GM13976 (cell line): ENCODE results near the gene CEBPA.
"Not testable (repeated sequence)": the region's sequence is repeated elsewhere in the genome, so short reads cannot be mapped to it uniquely, and the experiment has no call there.

Source experiments
- DNase-seq: peaks from one replicate; pipeline ENCODE4 v3.0.0; 2012; ENCODE audit warnings: low spot score
- CTCF ChIP-seq: IDR thresholded peaks from 2 replicates; pipeline ENCODE4 v1.5.1; 2012; ENCODE audit warnings: borderline replicate concordance, mild to moderate bottlenecking; ENCODE audit not compliant: insufficient read depth; ENCODE audit errors: extremely low read depth, missing control alignments, control extremely low read depth
- in situ Hi-C: fragments of 300-500 bp; cut with MboI; formaldehyde crosslinking; loops from one replicate; pipeline ENCODE4 v1.12.0; 2022; ENCODE audit warnings: low sequenced_read_pairs, mixed read lengths, inconsistent platforms; ENCODE audit not compliant: unreplicated experiment

CEBPA gene

GRCh38 chr19:33316541-33317264 lies 14.4 kb upstream of the CEBPA start:
- no peak for DNase-seq
- no peak for TF ChIP-seq CTCF
- in situ Hi-C loops: no loop called here

- DNase-seq, in situ Hi-C loops: not testable (repeated sequence)
Measured at GRCh38 chr19:33312808-33313207, 10.5 kb upstream of the CEBPA start.

GRCh38 chr19:33312065-33312464 lies 9.7 kb upstream of the CEBPA start:
- in situ Hi-C loops: no loop called here
- no peak for TF ChIP-seq CTCF
- DNase-seq: no peak

- peak; percentile 30 for DNase-seq
- TF ChIP-seq CTCF: no peak
- in situ Hi-C loops: no loop called here
Measured at GRCh38 chr19:33311326-33311682, 9.0 kb upstream of the CEBPA start.

GRCh38 chr19:33310606-33311325 lies 8.4 kb upstream of the CEBPA start:
- DNase-seq: no peak
- in situ Hi-C loops: no loop called here
- TF ChIP-seq CTCF: no peak

- TF ChIP-seq CTCF: no peak
- in situ Hi-C loops: no loop called here
- no peak for DNase-seq
Measured at GRCh38 chr19:33309826-33310225, 7.5 kb upstream of the CEBPA start.
